Measurements from ENCODE around the gene SLC46A3.
A peak's percentile ranks its signal among the peaks of the same experiment; 100 is the strongest.
"Not testable (repeated sequence)": the region's sequence is repeated elsewhere in the genome, so short reads cannot be mapped to it uniquely, and the experiment has no call there.

Gene SLC46A3, protein sequence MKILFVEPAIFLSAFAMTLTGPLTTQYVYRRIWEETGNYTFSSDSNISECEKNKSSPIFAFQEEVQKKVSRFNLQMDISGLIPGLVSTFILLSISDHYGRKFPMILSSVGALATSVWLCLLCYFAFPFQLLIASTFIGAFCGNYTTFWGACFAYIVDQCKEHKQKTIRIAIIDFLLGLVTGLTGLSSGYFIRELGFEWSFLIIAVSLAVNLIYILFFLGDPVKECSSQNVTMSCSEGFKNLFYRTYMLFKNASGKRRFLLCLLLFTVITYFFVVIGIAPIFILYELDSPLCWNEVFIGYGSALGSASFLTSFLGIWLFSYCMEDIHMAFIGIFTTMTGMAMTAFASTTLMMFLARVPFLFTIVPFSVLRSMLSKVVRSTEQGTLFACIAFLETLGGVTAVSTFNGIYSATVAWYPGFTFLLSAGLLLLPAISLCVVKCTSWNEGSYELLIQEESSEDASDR

GRCh38 chr13:28718543-28719226 lies at the start of gene SLC46A3:
TSS of gene SLC46A3 (minus strand) at chr13:28718970. CDS start at chr13:28717998, 972 bp downstream.
- peak; percentile 97 for DNase-seq

GRCh38 chr13:28763887-28764286 lies 45.1 kb upstream of the SLC46A3 start:
- no peak for DNase-seq

DNA sequence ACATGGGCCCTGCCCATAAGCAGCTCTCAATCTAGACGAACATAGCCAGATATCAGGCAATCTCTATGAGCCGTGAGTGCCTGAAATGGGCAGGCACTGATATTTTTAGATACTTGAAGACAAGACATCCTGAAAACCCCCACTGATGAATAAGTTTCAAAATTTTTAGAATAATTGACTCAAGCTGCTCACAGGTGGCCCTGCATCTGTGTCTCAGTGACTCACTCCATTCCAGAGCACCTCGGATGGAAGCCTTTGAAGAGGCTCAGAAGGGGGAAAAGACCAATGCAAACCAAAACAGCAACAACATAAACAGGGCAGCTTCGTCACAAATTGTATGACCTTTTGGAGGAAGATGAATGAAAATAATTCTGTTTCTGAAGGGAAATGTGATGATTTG lies 42.8 kb upstream of the SLC46A3 start:
- DNase-seq = no peak

- no peak for DNase-seq
Observed at GRCh38 chr13:28755546-28755870, 36.7 kb upstream of the SLC46A3 start.

GRCh38 chr13:28754698-28755545 lies 36.2 kb upstream of the SLC46A3 start:
- DNase-seq = peak; percentile 10

DNA sequence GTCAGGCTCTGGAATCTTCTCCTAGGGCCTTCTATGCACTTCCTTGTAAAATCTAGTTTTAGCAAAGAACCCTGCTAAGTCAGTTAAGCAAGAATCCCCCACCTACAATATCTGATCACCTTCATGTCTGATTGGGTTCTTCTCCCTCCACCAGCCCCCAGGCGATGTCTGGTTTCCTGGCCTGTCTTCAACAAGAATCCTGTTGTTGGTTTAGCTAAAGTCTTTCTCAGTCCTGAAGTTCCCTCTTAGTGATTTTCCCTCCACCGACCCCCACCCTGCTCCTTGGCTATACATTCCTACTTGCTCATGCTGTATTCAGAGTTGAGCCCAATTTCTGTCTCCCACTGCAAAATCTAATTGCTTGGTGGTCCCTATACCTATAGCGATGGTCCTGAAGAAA lies 35.2 kb upstream of the SLC46A3 start:
- no peak for DNase-seq

GRCh38 chr13:28753208-28753892 lies 34.6 kb upstream of the SLC46A3 start:
- no peak for DNase-seq

- peak; percentile 20 for DNase-seq
Observed at GRCh38 chr13:28751175-28751960, 32.6 kb upstream of the SLC46A3 start.

DNA sequence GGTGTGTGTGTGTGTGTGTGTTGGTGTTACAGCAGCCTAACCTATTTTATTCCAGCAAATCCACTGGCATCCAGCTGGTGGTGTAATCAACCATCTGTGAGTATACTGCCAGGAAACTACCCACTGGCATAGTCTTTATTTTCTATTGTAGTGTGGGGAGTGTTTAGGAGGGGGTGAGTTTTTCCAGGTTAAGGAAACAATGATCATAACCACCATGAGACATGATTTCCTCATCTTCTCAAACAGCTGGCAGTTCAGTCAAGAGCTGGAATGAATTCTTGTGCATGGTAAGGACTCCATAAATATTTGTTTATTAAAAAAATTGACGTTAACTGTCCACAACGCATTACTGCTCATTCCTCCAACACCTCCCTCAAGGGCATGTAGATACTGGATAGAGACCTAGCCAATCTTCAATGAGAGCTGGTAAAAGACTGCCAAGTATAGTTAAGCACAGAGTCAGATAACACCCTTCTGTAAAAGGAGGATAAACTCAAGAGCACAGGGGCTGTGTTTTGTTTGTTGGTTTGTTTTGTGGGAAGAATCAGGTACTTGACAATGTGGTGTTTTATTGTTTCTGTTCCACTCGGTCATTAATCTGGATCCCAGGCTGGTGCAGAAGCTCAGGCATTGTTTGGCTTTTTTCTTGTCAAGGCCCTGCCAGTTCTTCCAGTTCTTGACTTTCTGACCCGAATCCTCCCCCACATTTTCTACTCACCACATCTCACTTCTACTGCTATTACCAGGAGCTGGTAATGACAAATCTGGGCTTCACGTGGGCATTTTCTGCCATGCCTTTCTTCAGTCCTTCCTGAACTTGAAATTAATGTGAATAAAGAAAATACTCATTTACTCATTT lies 31.6 kb upstream of the SLC46A3 start:
- DNase-seq = no peak

DNA sequence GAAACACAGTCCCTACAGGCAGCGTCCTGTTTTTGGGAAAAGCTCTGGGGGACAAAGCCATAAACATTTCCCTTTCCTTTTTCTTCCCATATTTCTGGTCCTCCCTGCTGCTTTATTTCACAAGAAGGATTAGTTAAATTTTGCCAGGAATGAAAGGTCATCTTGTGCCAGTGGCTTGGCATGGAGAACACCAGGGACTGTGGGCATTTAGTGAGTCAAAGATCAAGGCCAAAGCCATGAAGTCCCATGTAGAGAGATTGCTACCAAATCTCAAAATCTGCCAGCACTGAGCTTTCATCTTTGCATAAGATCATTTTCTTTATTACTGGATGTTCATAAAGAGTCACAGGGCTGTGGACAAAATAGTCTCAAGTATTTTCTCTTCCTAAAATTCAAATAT lies 29.1 kb upstream of the SLC46A3 start:
- DNase-seq = no peak

DNA sequence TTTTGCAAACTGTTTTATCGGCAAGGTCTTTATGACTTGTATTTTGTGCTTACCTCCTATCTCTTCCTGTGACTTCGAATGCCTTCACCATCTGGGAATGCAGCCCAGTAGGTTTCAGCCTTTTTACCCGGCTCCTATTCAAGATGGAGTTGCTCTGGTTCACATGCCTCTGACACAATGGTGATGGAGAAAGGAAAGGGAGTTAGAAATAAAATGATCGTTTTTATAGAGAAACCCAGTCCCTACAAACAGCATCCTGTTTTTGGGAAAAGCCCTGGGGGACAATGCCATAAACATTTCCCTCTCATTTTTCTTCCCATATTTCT lies 27.5 kb upstream of the SLC46A3 start:
- DNase-seq = no peak

- DNase-seq = no peak
Observed at GRCh38 chr13:28744656-28745055, 25.9 kb upstream of the SLC46A3 start.

DNA sequence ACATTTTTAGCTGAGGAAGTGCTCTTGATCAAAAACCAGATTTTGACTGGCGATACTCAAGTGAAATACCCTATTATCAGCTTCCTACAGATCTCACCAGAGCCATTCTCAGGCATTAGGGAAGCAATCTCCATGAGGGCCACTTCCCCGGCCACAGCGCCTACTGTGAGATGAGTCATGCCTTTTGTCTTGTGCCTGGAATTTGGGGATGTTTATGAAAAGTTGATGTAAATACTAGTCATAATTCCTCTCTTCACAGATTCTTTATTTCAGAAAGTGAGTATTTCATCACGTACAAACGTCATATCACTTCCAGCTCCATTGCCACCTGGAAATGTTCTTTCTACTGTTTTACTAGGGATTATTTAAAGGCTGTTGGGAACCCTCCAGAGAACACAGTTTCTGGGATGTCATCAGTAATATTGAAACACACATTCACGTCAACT lies 25.3 kb upstream of the SLC46A3 start:
- no peak for DNase-seq

GRCh38 chr13:28743499-28744083 lies 24.8 kb upstream of the SLC46A3 start:
- DNase-seq = no peak

- no peak for DNase-seq
Observed at GRCh38 chr13:28743020-28743419, 24.2 kb upstream of the SLC46A3 start.

DNA sequence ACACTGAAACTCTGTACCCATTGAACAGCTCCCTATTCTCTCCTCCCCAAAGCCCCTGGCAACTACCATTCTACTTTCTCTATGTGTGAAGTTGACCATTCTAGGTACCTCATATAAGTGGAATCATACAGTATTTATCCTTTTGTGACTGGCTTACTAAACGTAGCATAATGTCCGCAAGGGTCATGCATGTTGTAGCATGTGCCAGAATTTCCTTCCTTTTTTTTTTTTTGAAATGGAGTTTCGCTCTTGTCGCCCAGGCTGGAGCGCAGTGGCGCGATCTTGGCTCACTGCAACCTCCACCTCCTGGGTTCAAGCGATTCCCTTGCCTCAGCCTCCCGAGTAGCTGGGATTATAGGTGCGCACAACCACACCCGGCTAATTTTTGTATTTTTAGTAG lies 23.7 kb upstream of the SLC46A3 start:
- not testable (repeated sequence) for DNase-seq

DNA sequence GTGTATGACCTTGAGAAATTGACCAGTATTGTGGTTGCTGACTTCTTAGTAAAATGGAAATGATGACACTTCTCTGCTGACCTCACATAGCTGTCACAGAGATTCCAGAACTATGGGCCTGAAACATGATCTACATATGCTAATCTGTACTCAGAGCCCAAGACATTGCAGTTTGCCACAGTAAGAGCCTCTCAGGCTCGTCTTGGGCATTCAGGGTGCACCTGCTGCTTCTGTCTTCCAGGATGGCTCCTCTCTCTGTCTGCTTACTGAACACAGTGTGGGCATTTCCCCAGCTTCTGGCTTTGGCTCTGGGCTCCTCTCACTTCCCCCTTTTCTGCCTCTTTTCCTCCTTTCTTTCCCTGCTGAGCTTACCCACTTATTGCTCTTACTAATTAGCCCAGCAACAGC lies 22.3 kb upstream of the SLC46A3 start:
- DNase-seq = no peak

DNA sequence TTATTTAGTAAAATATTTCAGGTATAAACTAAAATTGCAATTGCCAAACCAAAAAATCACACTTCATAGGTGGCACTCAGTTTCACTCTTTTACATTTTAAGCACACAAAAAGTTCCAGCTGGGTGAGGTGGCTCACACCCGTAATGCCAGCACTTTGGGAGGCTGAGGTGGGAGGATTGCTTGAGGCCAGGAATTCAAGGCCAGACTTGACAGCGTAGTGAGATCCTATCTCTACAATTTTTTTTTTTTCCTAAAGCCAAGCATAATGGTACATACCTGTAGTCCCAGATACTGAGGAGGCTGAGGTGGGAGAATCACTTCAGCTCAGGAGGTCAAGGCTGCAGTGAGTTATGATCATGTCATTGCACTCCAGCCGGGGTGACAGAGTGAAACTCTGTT lies 20.6 kb upstream of the SLC46A3 start:
- DNase-seq = no peak

DNA sequence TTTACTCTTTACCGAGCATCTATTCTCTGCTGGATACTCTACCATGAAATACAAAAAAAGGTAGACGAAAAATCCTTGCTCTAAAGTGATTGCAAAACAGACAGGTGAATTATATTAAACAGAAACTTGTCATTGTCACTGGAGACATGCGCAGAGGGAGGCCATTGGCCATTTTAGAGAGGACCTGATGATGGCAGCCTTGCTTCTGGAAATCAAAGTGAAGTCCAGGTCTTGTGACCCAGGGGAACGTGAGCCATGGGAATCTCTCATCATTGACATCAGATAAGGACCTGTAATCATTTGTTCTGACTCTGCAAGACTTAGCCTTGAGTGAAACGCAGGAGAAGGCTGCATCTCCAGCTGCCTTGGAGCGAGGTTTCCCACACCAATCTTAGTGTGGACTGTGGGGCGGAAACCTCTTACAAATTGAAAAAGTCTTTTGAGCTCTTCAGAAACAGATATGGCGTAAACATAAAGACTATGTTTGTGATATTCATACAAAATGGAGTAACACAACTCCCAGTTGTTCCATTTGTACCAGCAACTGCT lies 16.8 kb upstream of the SLC46A3 start:
- DNase-seq = no peak

DNA sequence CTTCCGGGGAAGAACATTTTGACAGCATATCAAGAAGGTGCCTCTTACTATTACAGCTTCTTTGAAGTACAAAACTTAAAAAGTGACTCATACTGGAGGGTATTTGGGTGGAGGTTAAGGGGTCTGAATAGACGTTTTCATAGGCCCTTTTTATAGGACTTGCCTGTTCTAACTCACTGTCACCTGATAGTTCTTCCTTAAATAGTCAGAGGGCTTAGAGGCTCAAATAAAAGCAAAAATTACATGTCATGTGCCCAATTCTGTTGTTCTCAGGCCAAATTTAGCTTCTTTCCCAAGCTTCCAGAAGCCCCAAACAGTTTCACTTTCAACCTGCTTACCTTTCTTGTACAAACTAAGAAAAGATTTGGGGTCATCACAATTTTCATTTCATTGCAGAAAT lies 16.1 kb upstream of the SLC46A3 start:
- no peak for DNase-seq

Measured in activated CD4-positive, alpha-beta T cell treated with anti-CD3 and anti-CD28 coated beads, Interleukin-10, Interleukin-2, amounts not matched to agents 100 ng/mL and 50 ng/mL, durations not matched to agents 16 hours and 8 hours (primary cell).